CD14-positive monocyte (primary cell): ENCODE results near the gene GJC1. TPM values are rescaled to one million over a fixed set of nuclear protein-coding genes. Genes with fewer than 3 reads are reported as not detected.

Experiments
- DNase-seq, 3 donors: peaks; one replicate each; pipeline ENCODE4 v3.0.0-alpha.2; 2011 to 2022
- H2AFZ ChIP-seq: 2 replicates; pipeline ENCODE4 v1.6.0; 2012; ENCODE audit warnings: mild to moderate bottlenecking, low read depth, low read length, inconsistent platforms; ENCODE audit not compliant: insufficient read depth, poor library complexity, severe bottlenecking
- H3K27ac ChIP-seq, 2 donors: 1 replicate in 1 of 2; 2 replicates in 1 of 2; pipeline ENCODE4 v1.5.1; 2012 to 2013; ENCODE audit warnings: low read length in 2 of 2, control low read depth in 1 of 2, inconsistent platforms in 1 of 2, low read depth in 1 of 2, mild to moderate bottlenecking in 1 of 2
- H3K27me3 ChIP-seq, 2 donors: one replicate each; pipeline versions ENCODE4 v1.6.0 to v1.6.1; 2011 to 2013; ENCODE audit warnings: low read length in 2 of 2; ENCODE audit not compliant: control insufficient read depth in 2 of 2, insufficient read depth in 2 of 2
- H3K36me3 ChIP-seq, 2 donors: replicated peaks in 1 of 2; 1 replicate in 1 of 2; 2 replicates in 1 of 2; pipeline versions ENCODE4 v1.5.1 to v1.6.1; 2012 to 2013; ENCODE audit warnings: low read length in 2 of 2, control low read depth in 1 of 2, inconsistent platforms in 1 of 2, mild to moderate bottlenecking in 1 of 2; ENCODE audit not compliant: insufficient read depth in 2 of 2, control insufficient read depth in 1 of 2
- H3K4me1 ChIP-seq, 2 donors: 1 replicate in 1 of 2; 2 replicates in 1 of 2; pipeline versions ENCODE4 v1.5.1 to v1.6.1; 2012 to 2013; ENCODE audit warnings: low read length in 2 of 2, control low read depth in 1 of 2, inconsistent platforms in 1 of 2, mild to moderate bottlenecking in 1 of 2, moderate library complexity in 1 of 2; ENCODE audit not compliant: insufficient read depth in 2 of 2, control insufficient read depth in 1 of 2
- H3K4me2 ChIP-seq: replicated peaks from 2 replicates; pipeline ENCODE3; 2012; ENCODE audit warnings: low read length, moderate library complexity, mild to moderate bottlenecking; ENCODE audit not compliant: poor library complexity, severe bottlenecking; ENCODE audit errors: extremely low read depth
- H3K4me3 ChIP-seq, 3 experiments: fragments of 200-600 bp in 1 of 3; sonication (generic) in 1 of 3; replicated peaks in 1 of 3; 1 replicate in 2 of 3; 2 replicates in 1 of 3; pipeline ENCODE4 v1.5.1; 2011 to 2013; ENCODE audit warnings: low read length in 3 of 3, mild to moderate bottlenecking in 3 of 3, control low read depth in 2 of 3, low read depth in 2 of 3, inconsistent platforms in 1 of 3, moderate library complexity in 1 of 3
- H3K79me2 ChIP-seq: 2 replicates; pipeline ENCODE4 v1.6.0; 2012; ENCODE audit warnings: mild to moderate bottlenecking, control low read depth, inconsistent platforms, low read length, moderate library complexity; ENCODE audit not compliant: insufficient read depth
- H3K9ac ChIP-seq: 2 replicates; pipeline ENCODE4 v1.6.0; 2017; ENCODE audit warnings: low read length, mild to moderate bottlenecking; ENCODE audit not compliant: insufficient read depth, poor library complexity, severe bottlenecking
- H3K9me3 ChIP-seq, 2 donors: replicated peaks in 1 of 2; 1 replicate in 1 of 2; 2 replicates in 1 of 2; pipeline versions ENCODE4 v1.5.1 to v1.6.1; 2012 to 2013; ENCODE audit warnings: low read length in 2 of 2, control low read depth in 1 of 2; ENCODE audit not compliant: control insufficient read depth in 1 of 2, insufficient read depth in 1 of 2
- H4K20me1 ChIP-seq: 2 replicates; pipeline ENCODE4 v1.6.0; 2012; ENCODE audit warnings: mild to moderate bottlenecking, low read length, control low read depth, moderate library complexity; ENCODE audit not compliant: insufficient read depth
- H3K27ac Mint-ChIP-seq, 7 donors: one replicate each; pipeline ENCODE4 v1.8.0; 2020; ENCODE audit warnings: mild to moderate bottlenecking in 7 of 7, mixed read lengths in 7 of 7, moderate library complexity in 6 of 7, inconsistent platforms in 2 of 7
- H3K27me3 Mint-ChIP-seq, 3 donors: one replicate each; pipeline ENCODE4 v1.8.0; 2021 to 2022; ENCODE audit warnings: low read depth in 3 of 3, mild to moderate bottlenecking in 3 of 3, mixed read lengths in 3 of 3, moderate library complexity in 3 of 3, inconsistent platforms in 1 of 3
- H3K36me3 Mint-ChIP-seq, 2 donors: one replicate each; pipeline ENCODE4 v1.8.0; 2020; ENCODE audit warnings: mixed read lengths in 2 of 2, inconsistent platforms in 1 of 2, mild to moderate bottlenecking in 1 of 2
- H3K4me1 Mint-ChIP-seq: one replicate; pipeline ENCODE4 v1.8.0; 2020; ENCODE audit warnings: mild to moderate bottlenecking, mixed read lengths
- H3K4me3 Mint-ChIP-seq, 2 donors: one replicate each; pipeline ENCODE4 v1.8.0; 2020; ENCODE audit warnings: mild to moderate bottlenecking in 2 of 2, mixed read lengths in 2 of 2, moderate library complexity in 1 of 2
- H3K9me3 Mint-ChIP-seq, 7 donors: one replicate each; pipeline ENCODE4 v1.8.0; 2020 to 2022; ENCODE audit warnings: mixed read lengths in 7 of 7, mild to moderate bottlenecking in 6 of 7, moderate library complexity in 6 of 7, inconsistent platforms in 2 of 7
- CTCF ChIP-seq: fragments of 200-600 bp; IDR thresholded peaks from one replicate; pipeline ENCODE4 v1.8.0; 2022; ENCODE audit warnings: antibody characterized with exemption, mild to moderate bottlenecking
- WGBS: methylation state at CpG from one replicate; pipeline ENCODE4 v1.1.5; 2013; ENCODE audit warnings: missing lambda C conversion rate; ENCODE audit not compliant: insufficient coverage; 5-methylcytosine and 5-hydroxymethylcytosine counted together
- intact Hi-C, 2 donors: fragments of 100-400 bp; cut with micrococcal nuclease; formaldehyde crosslinking; loops; one replicate each; pipeline versions ENCODE4 v1.15.0 to v1.15.1; 2023
- polyA plus RNA-seq, 3 donors: library from polyadenylated mRNA; depleted of rRNA in 1 of 3; unstranded in 2 of 3; stranded (reverse) in 1 of 3; fragments of 300-500 nt in 2 of 3; fragments of >200 nt in 1 of 3; fragmentation: Illumina TruSeq in 2 of 3; gene quantifications; 1 replicate in 2 of 3; 2 replicates in 1 of 3; pipeline ENCODE4 v1.2.3, GENCODE V29; 2012 to 2021

The GJC1 gene
- polyA plus RNA-seq, 3 donors: not detected

- TF ChIP-seq CTCF: no peak
- Histone ChIP-seq H3K27me3 (no peaks in the 10 kb centered on the region), H3K4me1 (peaks cover 18 to 20% of the 10 kb centered on the region in 2 donors), H3K27ac (peak overlapping the region; percentile 83 to 85), H3K9me3 (no peaks in the 10 kb centered on the region), H3K4me2 (peak overlapping the region; percentile 53), H2AFZ (peak overlapping the region; percentile 80), H4K20me1 (no peaks in the 10 kb centered on the region), H3K36me3 (no peaks in the 10 kb centered on the region), H3K9ac (peak overlapping the region; percentile 66), H3K4me3 (peak overlapping the region in 1 of 3 experiments; percentile 13), H3K79me2 (no peaks in the 10 kb centered on the region)
- Mint-ChIP-seq H3K27me3 (peaks cover 0 to 2% (median 0%) of the 10 kb centered on the region in 3 donors), H3K27ac (peak overlapping the region; percentile 83 to 97 (median 95)), H3K4me1 (peaks cover 23% of the 10 kb centered on the region), H3K4me3 (peak overlapping the region; percentile 63 to 64), H3K36me3 (peaks cover 0 to 6% of the 10 kb centered on the region in 2 donors), H3K9me3 (no peaks in the 10 kb centered on the region)
- intact Hi-C loops: no loop called here
- DNase-seq: peak; percentile 88 to 96 (median 93)
- WGBS: 13% methylated on average over 3 of the region's 10 CpGs
These were observed 35.2 kb downstream of the GJC1 start for GRCh38 chr17:44794851-44795413.

GRCh38 chr17:44793885-44794842 is 35.9 kb downstream of the GJC1 start:
- Histone ChIP-seq H4K20me1 (no peaks in the 10 kb centered on the region), H3K4me1 (peaks cover 18 to 20% of the 10 kb centered on the region in 2 donors), H3K4me3 (peak overlapping the region in 1 of 3 experiments; percentile 13), H3K36me3 (no peaks in the 10 kb centered on the region), H3K9ac (peak overlapping the region; percentile 66), H3K27ac (peak overlapping the region; percentile 83 to 85), H2AFZ (peak overlapping the region; percentile 80), H3K4me2 (peak overlapping the region; percentile 53), H3K79me2 (no peaks in the 10 kb centered on the region), H3K9me3 (no peaks in the 10 kb centered on the region), H3K27me3 (no peaks in the 10 kb centered on the region)
- H3K9me3 Mint-ChIP-seq: no peaks in the 10 kb centered on the region
- TF ChIP-seq CTCF: no peak
- 90% methylated on average over 15 of the region's 18 CpGs for WGBS
- H3K4me3 Mint-ChIP-seq: peak overlapping the region; percentile 63 to 64
- H3K27ac Mint-ChIP-seq: peak overlapping the region; percentile 83 to 97 (median 95)
- peaks cover 23% of the 10 kb centered on the region for H3K4me1 Mint-ChIP-seq
- intact Hi-C loops: no loop called here
- DNase-seq: peak in 1 of 3 donors; percentile 3
- H3K36me3 Mint-ChIP-seq: peaks cover 0 to 6% of the 10 kb centered on the region in 2 donors
- H3K27me3 Mint-ChIP-seq: peaks cover 0 to 2% (median 0%) of the 10 kb centered on the region in 3 donors
